CD4-positive, alpha-beta T cell treated with Interleukin-2 at 100 ng/mL for 4 hours (primary cell): Measurements from ENCODE around the gene TAX1BP1.
"Not testable (repeated sequence)": the region's sequence is repeated elsewhere in the genome, so short reads cannot be mapped to it uniquely, and the experiment has no call there.

ENCODE experiments used
- DNase-seq: peaks from one replicate; pipeline ENCODE4 v3.0.0-alpha.2; 2020; ENCODE audit warnings: low spot score

Gene TAX1BP1

DNA sequence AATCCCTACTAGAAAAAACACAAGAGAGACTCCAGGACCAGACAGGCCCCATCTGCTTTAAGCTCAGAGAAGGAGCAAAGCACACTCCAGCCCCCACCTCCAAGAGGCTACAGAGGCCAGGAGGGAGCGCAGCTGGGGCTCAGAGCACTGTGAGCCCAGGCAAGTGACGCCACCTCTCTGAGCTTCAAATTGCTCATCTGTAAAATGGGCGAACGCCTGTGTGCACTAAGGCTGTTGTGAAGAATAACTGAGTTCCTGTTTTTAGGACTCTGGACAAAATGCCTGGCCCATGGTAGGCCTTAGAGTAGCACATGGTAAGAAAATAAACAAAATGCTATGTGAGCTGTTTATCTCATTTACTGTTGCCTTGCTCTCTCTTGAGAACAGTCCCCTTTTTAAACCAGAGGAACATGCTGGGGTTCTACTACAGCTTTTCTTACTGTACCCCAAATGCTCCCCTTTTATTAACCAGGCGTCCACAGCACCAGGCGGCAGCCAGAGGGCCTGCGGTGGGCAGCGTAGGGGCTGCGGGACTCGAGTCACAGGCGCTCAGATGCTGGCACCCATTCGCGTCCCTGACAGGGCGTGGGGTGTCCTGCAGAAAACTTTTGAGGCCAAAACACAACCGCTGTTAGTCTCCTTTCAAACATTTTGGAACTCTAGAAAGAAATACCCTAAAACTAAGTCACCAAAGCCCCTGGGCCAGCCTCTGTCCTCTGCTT is 103.8 kb downstream of the TAX1BP1 start:
- DNase-seq: no peak

DNA sequence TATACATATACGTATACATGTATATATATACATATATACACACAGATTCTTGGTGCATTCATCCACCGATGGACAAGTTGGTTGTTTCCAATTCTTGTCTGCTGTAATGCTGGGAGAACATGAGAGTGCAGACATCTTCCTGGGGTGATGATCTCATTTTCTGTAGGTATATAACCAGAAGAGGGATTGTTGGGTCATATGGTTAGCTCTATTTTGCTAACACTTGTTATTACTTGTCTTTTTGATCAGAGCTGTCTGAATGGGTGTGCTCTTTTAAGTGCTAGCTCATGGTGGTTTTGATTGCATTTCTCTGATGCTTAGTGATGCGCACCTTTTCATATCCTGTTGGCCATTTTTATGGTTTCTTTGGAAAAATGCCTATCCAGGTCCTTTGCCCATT is 106.4 kb downstream of the TAX1BP1 start:
- DNase-seq: no peak

DNA sequence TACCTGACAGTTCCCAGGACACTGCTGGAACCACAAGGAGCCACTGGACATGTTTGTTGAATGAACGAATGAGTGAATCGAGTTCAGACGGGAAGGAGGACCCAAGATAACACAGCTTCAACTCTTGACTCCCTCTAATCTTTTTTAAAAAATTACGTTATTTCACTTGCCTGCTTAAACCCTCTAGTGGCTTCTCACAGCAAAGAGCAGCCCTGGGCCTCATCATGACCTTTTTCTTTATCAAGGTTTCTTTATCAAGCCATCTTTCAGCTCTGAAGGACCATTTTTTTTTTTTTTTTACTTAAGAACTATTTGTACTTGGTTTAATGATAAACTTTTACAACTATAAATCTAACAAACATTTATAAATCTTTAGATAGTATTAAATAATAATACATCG is 110.6 kb downstream of the TAX1BP1 start:
- DNase-seq: no peak

DNA sequence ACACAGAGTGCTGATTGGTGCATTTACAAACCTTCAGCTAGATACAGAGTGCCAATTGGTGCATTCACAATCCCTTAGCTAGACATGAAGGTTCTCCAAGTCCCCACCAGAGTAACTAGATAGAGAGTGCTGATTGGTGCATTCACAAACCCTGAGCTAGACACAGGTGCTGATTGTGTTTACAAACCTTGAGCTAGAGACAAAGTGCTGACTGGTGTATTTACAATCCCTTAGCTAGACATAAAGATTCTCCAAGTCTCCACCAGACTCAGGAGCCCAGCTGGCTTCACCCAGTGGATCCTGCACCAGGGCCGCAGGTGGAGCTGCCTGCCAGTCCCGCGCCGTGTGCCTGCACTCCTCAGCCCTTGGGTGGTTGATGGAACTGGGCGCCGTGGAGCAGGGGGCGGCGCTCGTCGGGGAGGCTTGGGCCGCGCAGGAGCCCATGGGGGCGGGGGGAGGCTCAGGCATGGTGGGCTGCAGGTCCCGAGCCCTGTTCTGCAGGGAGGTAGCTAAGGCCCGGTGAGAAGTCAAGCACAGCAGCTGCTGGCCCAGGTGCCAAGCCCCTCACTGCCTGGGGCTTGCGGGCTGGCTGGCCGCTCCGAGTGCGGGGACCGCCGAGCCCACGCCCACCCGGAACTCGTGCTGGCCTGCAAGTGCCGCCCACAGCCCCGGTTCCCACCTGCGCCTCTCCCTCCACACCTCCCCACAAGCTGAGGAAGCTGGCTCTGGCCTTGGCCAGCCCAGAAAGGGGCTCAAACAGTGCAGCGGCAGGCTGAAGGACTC is 116.9 kb downstream of the TAX1BP1 start:
- DNase-seq: not testable (repeated sequence)

DNA sequence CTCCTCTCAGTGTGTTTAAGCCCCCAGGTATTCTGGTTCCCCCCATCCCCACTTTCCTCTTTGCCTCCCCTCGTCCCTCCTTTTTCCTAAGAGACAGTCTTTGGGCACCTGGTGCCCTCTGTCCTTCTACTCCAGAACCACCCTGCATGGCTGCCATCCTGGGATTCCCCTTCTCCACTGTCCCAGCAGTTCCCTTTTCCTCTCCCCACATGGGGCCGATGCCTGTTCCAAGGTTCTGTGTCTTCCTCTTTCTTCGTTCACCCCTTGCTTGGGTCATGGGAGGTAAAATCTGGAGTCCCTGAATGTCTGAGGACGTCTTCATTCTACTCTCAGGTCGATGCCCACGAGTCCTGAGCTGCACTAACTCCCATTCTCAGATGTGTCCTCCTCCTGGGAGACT is 120.8 kb downstream of the TAX1BP1 start:
- no peak for DNase-seq

DNA sequence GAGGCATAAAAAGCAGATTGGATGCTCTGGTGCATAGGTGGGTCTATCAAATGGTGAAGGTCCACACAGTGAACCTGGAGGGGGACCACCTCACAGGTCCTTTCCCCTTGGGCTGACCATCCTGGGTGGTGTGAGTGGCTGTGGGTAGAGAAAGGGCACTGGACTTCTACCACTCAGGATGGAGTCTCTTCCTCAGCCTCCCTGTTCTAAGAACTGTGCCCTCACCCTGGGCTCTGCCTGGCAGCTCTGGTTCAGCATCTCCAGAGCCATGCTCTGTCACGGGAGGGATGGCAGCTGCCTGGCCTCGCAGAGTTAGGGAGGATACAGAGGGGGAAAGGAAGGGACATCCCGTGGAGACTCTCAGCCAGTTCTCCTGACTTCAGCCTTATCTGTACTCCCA is 121.8 kb downstream of the TAX1BP1 start:
- DNase-seq: no peak

DNA sequence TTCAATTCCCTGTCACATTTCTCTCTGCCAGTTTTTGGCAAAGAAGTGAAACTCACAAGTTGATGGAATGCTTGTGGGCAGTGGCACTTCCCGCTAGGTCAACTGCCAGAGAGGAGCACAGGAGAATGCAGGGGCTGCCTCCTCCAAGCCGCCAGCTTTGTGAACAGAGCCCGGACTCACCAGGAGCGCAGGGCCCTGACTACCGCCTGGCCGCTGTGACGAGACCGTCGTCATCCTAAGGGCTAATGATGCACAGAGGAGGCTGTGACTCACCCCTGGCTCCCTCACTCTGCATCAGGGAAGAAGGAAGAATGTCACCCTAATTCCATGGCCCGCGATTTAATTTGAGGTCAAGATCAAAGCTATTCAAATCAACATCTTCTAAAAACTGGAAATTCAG is 123.9 kb downstream of the TAX1BP1 start:
- DNase-seq: no peak

DNA sequence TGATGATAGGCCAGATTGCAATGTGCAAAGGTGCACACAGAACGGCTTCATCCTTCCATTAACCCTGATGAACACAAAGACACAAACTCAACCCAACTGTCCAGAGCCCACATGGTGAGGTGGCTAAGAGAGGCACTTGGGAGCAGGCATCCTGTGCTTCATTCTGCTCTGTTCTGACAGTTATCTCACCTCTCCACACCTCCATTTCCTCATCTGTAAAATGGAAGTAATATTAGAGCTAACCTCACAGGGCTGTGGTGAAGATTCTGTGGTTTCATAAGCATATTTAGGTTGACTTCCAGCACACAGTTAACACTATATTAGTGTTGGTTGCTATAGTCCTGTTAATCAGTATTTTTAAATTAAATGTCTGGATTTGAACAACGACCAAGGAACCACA is 126.3 kb downstream of the TAX1BP1 start:
- DNase-seq: peak; percentile 4

DNA sequence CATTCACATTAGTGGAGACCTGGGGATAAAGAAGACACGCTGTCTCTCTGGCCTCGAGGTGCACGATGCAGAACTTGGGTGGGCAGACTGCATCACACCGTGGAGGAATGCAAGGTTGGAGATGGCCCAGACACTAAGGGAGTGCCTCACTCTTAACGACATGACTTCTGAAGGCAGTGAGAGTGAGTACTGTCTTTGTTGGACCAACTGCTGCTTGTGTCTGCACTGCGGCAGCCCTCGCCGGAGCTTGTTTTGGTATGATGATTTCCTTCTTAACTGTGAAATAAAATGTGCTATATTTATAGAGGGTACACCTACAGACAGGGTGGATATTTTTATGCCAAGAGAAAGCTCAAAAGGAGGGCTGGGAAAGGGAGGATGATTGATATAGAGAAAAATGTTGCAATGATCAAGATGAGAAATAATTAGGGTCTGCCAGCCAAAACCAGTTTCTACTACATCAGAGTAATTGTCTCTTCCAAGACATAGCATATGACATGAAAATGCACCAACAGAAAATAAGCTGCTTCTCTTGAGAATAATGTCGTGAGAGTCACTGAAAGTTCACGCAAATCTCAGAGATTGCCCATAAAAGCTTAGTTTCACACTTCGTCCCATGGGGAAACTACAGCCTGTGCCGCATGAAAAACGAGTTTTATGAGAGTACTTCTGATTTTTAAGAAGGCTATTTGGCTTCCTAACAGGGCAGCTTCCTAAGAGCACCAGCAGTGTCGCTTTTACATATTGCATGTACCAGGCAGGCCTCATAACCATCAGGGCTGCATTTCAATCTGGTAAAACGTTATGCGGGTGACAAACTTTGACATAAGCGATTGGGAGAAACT is 127.1 kb downstream of the TAX1BP1 start:
- no peak for DNase-seq

DNA sequence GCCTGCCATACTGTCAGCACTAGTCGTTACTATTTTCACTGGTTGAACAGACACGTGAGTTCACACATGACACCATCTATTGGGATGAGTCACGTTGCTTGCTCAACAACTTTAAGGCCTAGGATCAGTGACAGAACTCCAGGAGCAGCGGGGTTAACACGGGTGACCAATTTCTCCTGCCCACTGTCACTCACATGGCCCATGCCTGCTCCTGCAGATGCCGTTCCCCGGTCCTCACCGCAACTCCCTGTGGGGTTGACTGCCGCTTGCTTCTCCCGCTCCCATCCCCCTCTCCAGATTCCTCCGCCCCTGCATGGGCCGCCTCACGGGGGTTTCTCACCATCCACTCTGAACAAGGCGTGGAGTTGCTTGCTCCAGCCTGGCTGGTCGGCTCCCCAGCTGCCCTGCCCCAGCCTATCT is 128.2 kb downstream of the TAX1BP1 start:
- DNase-seq: no peak

DNA sequence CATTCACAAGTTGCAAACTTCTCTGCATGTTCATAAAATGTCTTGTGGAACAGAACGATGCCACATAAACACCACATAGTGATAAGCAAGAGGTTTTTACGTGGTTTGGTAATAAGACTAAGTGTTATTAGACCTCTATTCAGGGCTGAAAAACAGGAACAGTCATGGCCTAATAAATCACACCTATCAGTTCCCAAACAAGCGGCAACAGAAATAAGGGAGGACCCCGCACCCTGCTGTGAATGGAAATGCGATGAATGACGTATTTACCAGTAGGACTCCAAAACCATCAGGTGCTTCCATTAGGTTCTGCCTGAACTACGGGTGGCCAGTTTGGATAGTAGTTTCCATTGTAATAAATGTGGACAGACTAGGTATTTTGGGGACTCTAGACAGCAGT is 129.1 kb downstream of the TAX1BP1 start:
- DNase-seq: no peak

DNA sequence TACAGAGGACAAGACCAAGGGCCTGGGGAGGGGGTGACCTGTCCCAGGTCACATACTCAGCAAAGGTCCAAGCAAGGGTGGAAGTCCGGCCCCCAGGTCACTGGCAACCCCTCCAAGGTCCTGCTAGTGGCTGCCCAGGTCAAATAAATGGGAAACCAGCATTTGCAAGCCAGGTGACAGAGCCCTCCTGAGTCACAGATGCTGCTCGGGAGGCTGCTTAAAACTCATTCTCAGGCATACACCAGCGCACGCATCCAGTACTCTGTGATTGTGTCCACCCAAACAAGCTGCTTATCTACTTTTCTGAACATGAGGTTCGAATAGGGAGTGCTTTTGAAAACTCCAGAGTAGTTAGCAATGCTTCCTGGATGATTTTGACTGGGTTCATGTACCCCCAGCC is 130.6 kb downstream of the TAX1BP1 start:
- no peak for DNase-seq

DNA sequence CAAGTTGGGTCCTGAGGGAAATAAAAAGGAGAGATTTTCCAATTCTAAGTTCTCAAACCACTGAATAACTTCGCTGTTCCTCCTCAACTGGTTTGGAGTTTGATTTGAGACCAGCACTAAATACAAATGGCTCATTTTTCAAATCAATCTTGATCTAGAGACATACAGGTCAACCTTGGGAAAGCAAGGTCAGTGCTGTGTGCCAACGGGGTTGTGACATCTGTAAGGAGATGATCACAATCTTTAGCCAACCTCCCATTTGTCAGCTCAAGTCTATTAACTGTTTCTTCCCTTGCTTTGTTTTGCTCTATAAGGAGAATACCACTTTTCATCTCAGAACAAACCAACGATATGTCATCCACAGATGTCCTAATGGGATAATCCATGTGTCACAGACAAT is 131.1 kb downstream of the TAX1BP1 start:
- no peak for DNase-seq

DNA sequence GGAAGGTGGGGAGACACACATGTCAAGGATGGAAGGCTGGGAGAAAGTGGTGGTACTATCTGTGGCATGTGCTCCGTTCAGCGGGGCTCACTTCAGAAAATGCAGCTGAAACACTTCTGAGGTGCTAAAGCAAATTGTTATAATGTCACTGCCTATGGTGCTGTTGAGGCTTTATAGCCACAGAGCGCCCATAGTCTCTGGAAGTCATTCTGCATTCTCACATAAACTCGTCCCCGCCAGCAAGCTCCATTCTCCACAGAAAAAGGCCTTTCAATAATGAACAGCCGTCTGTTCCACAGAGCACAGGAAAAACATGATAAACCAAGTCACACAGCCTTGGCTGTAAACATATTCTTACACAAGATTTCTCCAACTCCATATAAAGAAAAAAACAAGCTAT is 131.9 kb downstream of the TAX1BP1 start:
- DNase-seq: no peak

DNA sequence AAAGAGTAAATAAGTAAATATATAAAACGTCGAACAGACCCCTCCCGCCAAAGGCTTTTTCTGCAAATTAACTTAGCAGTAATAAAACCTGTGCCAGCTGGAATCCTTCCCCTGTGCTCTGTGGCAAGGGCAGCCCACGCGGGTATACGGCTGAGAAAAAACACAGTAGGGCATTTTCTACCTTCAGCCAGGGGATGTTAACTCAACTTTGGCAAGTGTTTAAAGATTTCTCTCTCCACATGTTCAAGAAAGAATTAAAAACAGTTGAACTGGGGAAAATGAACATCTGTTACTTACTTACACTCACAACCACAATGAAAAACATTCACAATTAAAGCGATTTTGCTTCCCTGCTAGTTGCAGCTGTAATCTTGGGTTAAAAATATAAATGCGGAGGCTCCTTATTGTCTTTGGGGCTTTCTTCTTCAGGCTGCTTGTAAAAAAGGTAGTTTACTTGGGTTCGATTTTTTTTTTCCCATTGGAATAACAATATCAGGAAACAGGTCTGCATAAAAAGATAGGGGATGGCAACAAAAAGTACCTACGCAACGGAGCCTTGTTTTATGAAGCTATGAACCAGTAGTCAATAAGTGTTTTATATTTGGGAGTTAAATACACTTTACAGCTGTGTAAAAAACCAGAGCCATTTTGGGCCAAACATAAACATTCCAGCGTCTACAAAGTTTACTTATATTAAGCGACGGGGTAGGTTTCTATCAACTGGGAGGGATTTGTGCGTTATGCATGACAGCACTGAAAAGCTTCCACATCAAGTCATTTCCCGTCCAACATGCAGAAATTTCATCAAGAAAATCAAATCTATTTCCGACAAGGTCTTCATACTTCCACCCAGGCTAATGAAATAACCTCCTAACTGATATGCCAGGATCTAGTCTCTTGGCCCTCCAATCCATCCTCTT is 132.7 kb downstream of the TAX1BP1 start:
- no peak for DNase-seq

DNA sequence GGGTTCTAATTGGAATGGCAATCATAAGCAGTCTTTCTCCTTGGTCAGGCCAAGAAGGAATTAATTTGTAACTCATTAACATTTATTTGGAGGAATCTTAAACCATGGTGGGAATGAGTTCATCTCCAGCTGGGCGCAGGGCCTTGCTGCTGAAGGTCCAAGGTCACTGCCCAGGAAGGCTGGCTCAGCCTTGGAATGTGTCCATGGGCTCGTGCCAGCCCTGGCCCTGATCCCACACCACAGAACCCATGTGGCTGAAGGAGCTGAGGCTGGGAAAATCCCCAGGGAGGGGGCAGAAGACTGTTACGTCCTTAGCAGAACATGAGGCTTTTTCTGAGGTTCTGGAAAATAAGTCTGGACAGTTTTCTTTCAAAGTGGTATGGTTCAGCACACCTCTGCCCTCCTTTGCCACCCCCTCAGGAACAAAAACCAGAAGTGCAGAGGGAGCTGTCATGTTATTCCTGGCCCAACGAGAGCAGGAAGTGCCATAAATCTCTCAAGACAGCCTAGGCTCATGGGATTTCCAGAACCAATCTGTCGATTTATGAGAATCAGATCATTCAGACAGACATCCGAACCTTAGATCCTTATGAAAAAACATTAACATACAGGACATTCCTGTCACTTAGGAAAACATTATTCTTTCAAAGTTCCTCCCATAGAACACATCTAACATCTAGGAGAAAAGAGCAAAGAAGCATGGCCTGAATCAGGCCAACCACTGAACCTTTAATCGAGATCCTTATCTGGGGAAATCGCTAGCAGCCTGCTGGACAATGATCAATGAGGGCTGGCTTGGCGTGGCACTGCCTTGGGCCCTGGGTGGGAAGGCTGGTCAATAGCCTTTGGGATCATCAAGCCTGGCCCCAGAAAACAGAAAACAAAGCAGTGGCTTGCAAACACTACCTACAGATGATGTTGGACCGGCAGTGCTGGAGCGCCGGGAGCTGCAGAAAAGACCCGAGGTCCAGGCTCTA is 134.3 kb downstream of the TAX1BP1 start:
- DNase-seq: no peak

DNA sequence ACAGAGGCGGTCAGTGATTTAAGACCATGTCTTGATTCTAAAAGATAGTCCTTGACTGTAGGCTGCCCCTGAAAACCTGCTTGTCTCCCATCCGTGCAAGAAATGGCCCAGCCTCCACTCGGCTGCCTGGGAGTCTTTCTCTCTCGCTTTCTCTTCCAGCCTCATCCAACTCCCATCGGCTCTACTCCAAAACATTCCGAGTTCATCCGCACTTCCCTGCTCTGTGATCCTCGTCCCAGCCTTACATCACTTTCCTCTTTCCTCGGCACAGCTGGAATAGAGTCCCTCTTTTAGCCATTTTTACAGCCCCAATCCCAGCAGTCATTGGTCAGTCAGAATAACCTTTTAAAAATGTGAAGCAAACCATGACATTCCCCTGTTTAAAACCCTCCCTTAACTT is 135.1 kb downstream of the TAX1BP1 start:
- no peak for DNase-seq

DNA sequence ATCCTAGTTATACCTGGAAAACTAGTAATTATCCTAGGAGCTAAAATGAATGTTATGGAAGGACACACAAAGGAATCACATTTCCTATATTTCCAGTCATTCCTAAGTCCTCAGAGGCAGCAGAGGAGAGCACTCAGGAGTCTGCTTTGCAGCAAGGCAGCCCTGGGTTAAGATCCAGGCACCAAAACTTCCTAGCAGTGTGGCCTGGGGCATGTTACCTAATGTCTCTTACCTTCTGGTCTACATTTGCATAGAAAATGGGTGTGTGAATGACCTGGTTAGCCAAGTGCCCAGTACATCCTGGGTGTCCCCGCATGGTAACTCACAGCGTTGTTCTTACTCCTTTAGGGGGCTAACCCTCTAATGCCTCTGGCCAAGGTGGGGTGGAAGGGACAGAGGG is 135.9 kb downstream of the TAX1BP1 start:
- no peak for DNase-seq

DNA sequence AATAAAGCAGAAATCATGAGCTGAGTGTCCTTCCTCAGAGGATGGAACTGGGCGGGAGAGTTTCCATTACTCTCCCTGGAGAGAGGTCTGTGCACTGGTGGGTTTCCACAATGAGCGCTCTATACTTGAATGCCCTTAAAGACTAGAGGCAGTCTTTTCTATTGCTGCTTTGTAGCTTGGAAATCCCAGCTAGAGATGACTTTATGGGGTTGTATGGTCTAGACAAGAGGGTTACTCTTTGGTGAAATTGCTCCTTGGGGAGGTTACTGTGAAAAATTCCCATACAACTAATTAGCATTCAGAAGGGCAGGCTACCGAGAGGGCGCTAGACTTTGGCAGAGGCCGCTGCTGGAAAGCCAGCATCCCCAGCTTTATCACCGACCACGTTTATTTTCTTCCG is 136.8 kb downstream of the TAX1BP1 start:
- DNase-seq: no peak
